HK-2 (cell line): Measurements from ENCODE around the gene CCDC159.

Source experiments
- DNase-seq: peaks from one replicate; pipeline ENCODE4 v3.0.0-alpha.2; 2018; ENCODE audit not compliant: unreplicated experiment

The CCDC159 gene

GRCh38 chr19:11390933-11391680 lies 44.8 kb downstream of the CCDC159 start:
- no peak for DNase-seq

GRCh38 chr19:11397089-11397610 lies 50.8 kb downstream of the CCDC159 start:
- no peak for DNase-seq

DNA sequence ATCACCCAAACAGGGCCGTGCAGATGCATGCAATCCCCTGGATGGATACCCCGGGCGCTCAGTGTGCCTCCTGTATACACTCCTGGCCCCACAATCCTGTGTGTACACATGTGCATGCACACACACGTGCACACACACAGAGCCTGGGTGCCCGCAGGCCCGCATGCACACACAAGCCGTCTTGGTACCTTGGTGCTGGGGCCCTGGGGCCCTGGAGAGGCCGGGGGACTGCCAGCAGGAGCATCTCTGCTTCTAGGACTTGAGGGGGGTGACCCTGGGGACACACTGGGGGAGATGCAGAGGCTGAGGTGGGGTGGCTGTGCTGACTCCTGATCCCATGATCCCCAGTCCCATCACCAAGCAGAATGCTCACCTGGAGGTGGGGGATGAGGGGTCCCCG lies 53.3 kb downstream of the CCDC159 start:
- DNase-seq = no peak

GRCh38 chr19:11400798-11401197 lies 54.5 kb downstream of the CCDC159 start:
- DNase-seq = no peak

- no peak for DNase-seq
Measured at GRCh38 chr19:11401808-11402543, 55.7 kb downstream of the CCDC159 start.
